ENCODE results near the gene KCMF1. TPM values are rescaled to one million over a fixed set of nuclear protein-coding genes. Genes with fewer than 3 reads are reported as not detected.

KCMF1 gene
- total RNA-seq, 2 donors from 2014 or later, result 7.9 to 30.4 TPM

GRCh38 chr2:85091838-85092237 is 120.9 kb downstream of the KCMF1 start:
- WGBS, 2 donors, result 76 to 80% methylated on average over 2 of the region's 2 CpGs
- no peaks in the 10 kb centered on the region for H3K27me3 ChIP-seq
- H3K27ac ChIP-seq, result no peak overlapping the region
- no peak overlapping the region for H3K4me3 ChIP-seq
- no peaks in the 10 kb centered on the region for H3K36me3 ChIP-seq (replicated peaks in 1 of 2; ENCODE audit: insufficient read depth in 1 of 2, low read depth in 2 of 2)
- DNase-seq (no peak), ATAC-seq (no peak)
- TF ChIP-seq POLR2A (IDR thresholded peaks at IDR 0.05), result no peak
- no peak for TF ChIP-seq CTCF (IDR thresholded peaks at IDR 0.05)
- intact Hi-C loops (cut with DNase I), result no loop called here
- no peaks in the 10 kb centered on the region for H3K9me3 ChIP-seq
- no peaks in the 10 kb centered on the region for H3K4me1 ChIP-seq

- no peak for DNase-seq
- H3K27ac ChIP-seq, result no peak overlapping the region
- no peaks in the 10 kb centered on the region for H3K27me3 ChIP-seq
- ATAC-seq, result no peak
- TF ChIP-seq CTCF (IDR thresholded peaks at IDR 0.05) (no peak), POLR2A (IDR thresholded peaks at IDR 0.05) (no peak)
- 70 to 71% methylated on average over 2 of the region's 2 CpGs for WGBS, 2 donors
- intact Hi-C loops (cut with DNase I), result no loop called here
- H3K4me1 ChIP-seq, result no peaks in the 10 kb centered on the region
- no peak overlapping the region for H3K4me3 ChIP-seq
- H3K9me3 ChIP-seq, result no peaks in the 10 kb centered on the region
- H3K36me3 ChIP-seq (replicated peaks in 1 of 2; ENCODE audit: insufficient read depth in 1 of 2, low read depth in 2 of 2), result no peaks in the 10 kb centered on the region
These were observed 124.1 kb downstream of the KCMF1 start for GRCh38 chr2:85095094-85095493.

GRCh38 chr2:85096616-85097015 is 125.7 kb downstream of the KCMF1 start:
- no peak overlapping the region for H3K4me3 ChIP-seq
- intact Hi-C loops (cut with DNase I), result no loop called here
- no peak overlapping the region for H3K27ac ChIP-seq
- TF ChIP-seq CTCF (IDR thresholded peaks at IDR 0.05) (no peak), POLR2A (IDR thresholded peaks at IDR 0.05) (no peak)
- H3K9me3 ChIP-seq, result no peaks in the 10 kb centered on the region
- no peaks in the 10 kb centered on the region for H3K27me3 ChIP-seq
- H3K4me1 ChIP-seq, result no peaks in the 10 kb centered on the region
- H3K36me3 ChIP-seq (replicated peaks in 1 of 2; ENCODE audit: insufficient read depth in 1 of 2, low read depth in 2 of 2), result no peaks in the 10 kb centered on the region
- no peak for ATAC-seq
- WGBS, 2 donors, result 78 to 93% methylated on average over 6 of the region's 6 CpGs
- DNase-seq, result no peak

- no peak for ATAC-seq
- Histone ChIP-seq H3K27me3 (no peaks in the 10 kb centered on the region), H3K36me3 (replicated peaks in 1 of 2; ENCODE audit: insufficient read depth in 1 of 2, low read depth in 2 of 2) (no peaks in the 10 kb centered on the region), H3K27ac (no peak overlapping the region), H3K4me3 (no peak overlapping the region), H3K4me1 (no peaks in the 10 kb centered on the region), H3K9me3 (no peaks in the 10 kb centered on the region)
- WGBS, 2 donors, result 76 to 92% methylated on average over 1 of the region's 1 CpG
- intact Hi-C loops (cut with DNase I), result no loop called here
- TF ChIP-seq POLR2A (IDR thresholded peaks at IDR 0.05) (no peak), CTCF (IDR thresholded peaks at IDR 0.05) (no peak)
- DNase-seq, result no peak
These were observed 133.3 kb downstream of the KCMF1 start for GRCh38 chr2:85104228-85104627.

- WGBS, 2 donors, result 54 to 71% methylated on average over 8 of the region's 8 CpGs
- no peak for TF ChIP-seq POLR2A (IDR thresholded peaks at IDR 0.05)
- TF ChIP-seq CTCF (IDR thresholded peaks at IDR 0.05), result no peak
- Histone ChIP-seq H3K4me3 (no peak overlapping the region), H3K36me3 (replicated peaks in 1 of 2; ENCODE audit: insufficient read depth in 1 of 2, low read depth in 2 of 2) (no peaks in the 10 kb centered on the region), H3K4me1 (no peaks in the 10 kb centered on the region), H3K27ac (no peak overlapping the region), H3K9me3 (no peaks in the 10 kb centered on the region), H3K27me3 (no peaks in the 10 kb centered on the region)
- ATAC-seq (no peak), DNase-seq (no peak)
- intact Hi-C loops (cut with DNase I), result no loop called here
These were observed 135.7 kb downstream of the KCMF1 start for GRCh38 chr2:85106489-85107180.
